GM18508 (cell line): ENCODE data around the gene MAP2K5.

ENCODE experiments used
- ATAC-seq: cut with Tn5 transposase; IDR thresholded peaks from one replicate; pipeline ENCODE4 v1.9.1; 2021; ENCODE audit warnings: moderate number of reproducible peaks; ENCODE audit not compliant: insufficient read depth, unreplicated experiment

MAP2K5 gene

GRCh38 chr15:67796196-67797127 is 254.0 kb downstream of the MAP2K5 start:
- no peak for ATAC-seq

GRCh38 chr15:67799801-67800205 is 257.3 kb downstream of the MAP2K5 start:
- ATAC-seq: no peak

- ATAC-seq: no peak
Observed at GRCh38 chr15:67801142-67801541, 258.6 kb downstream of the MAP2K5 start.

- ATAC-seq: no peak
Observed at GRCh38 chr15:67801926-67802914, 259.7 kb downstream of the MAP2K5 start.

- ATAC-seq: no peak
Observed at GRCh38 chr15:67803299-67803698, 260.8 kb downstream of the MAP2K5 start.

GRCh38 chr15:67803996-67804843 is 261.7 kb downstream of the MAP2K5 start:
- no peak for ATAC-seq

- no peak for ATAC-seq
Observed at GRCh38 chr15:67805008-67805665, 262.6 kb downstream of the MAP2K5 start.

GRCh38 chr15:67805666-67806516 is 263.4 kb downstream of the MAP2K5 start:
- ATAC-seq: no peak

GRCh38 chr15:67806536-67806935 is 264.0 kb downstream of the MAP2K5 start:
- ATAC-seq: no peak

- no peak for ATAC-seq
Observed at GRCh38 chr15:67807141-67807540, 264.6 kb downstream of the MAP2K5 start.

- no peak for ATAC-seq
Observed at GRCh38 chr15:67807836-67808235, 265.3 kb downstream of the MAP2K5 start.

GRCh38 chr15:67808821-67809220 is 266.3 kb downstream of the MAP2K5 start:
- ATAC-seq: no peak

- ATAC-seq: no peak
Observed at GRCh38 chr15:67809441-67809840, 266.9 kb downstream of the MAP2K5 start.

GRCh38 chr15:67809866-67810265 is 267.4 kb downstream of the MAP2K5 start:
- no peak for ATAC-seq

GRCh38 chr15:67812241-67812644 is 269.7 kb downstream of the MAP2K5 start:
- no peak for ATAC-seq

GRCh38 chr15:67813104-67813634 is 270.7 kb downstream of the MAP2K5 start:
- ATAC-seq: no peak

GRCh38 chr15:67815036-67815592 is 272.6 kb downstream of the MAP2K5 start:
- ATAC-seq: no peak

GRCh38 chr15:67816668-67817067 is 274.2 kb downstream of the MAP2K5 start:
- no peak for ATAC-seq
